ENCODE data around the gene MREG.
A peak's percentile ranks its signal among the peaks of the same experiment; 100 is the strongest.
"Not testable (repeated sequence)": the region's sequence is repeated elsewhere in the genome, so short reads cannot be mapped to it uniquely, and the experiment has no call there.

Gene MREG

DNA sequence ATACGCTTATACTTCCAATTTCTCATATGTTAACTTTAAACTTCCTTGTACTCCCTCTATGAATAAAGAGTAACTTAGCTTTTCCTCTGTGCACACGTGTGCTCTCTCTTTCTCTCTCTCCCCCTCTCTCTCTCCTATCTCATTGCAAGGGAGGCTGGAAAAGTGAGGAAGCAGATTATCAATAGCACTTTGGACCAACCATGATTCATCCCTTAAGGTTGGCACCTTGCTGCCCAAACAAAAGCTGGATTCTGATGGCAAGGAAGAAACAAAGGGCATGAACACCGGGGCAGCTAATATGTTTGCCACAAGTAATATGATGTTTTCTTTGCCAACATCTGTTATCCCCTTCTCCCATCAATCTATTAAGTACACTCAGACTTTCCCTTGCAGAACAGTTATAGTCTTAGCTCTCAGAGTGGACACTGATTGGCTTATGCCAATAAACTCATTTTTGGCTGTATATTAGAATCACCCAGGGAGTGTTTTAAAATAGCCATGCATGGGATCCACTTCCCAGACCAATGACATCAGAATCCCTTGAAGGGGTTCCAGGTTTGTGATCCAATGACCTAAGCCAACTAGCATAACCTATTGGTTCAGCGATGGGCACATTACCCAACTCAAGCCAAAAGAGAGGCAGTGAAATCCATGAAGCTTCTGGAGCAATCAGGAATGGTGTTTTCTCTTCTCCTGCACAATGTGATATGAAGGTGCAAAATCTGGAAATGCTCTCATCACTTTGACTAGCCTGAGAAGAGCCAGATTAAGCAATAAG lies 60.3 kb downstream of the MREG start:
- DNase-seq, result no peak

DNA sequence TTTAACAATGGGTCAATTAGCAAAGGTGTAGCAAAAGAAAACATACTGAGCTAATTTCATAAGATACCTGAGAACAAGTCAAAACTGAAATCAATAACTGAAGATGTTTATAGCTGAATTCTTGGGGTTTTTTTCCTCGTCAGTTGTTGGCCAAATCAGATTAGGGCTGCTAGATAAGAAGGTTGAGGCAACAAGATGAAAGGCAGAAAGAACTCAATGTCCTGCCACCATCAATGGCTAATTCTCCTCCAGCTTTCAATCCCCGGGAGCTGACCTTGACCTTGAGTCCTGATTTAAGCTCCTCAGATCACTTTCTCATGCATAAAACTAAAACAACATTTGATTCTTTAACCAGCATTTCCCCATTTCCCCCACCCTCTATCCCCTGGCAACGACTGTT lies 61.8 kb downstream of the MREG start:
- DNase-seq, result no peak

DNA sequence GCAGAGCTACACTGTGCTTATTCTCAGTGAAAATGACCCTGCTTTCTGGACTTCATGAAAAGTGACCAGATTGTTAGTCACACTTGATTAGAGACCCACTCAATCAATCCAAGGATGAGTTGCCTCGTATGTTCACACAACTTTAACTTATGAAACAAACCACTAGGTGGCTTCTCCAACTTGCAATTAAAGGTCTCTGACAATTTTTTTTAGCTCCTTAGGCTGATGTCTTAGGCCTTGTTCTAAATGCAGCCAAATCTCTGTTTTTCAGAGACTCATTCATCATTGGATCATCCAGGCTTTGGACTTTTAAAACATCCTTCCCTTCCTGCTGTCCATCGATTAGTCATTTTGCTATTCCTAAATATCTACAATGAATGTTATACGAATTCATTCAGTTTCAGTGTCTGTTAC lies 63.4 kb downstream of the MREG start:
- peak in 1 of 2 donors; percentile 47 for DNase-seq

DNA sequence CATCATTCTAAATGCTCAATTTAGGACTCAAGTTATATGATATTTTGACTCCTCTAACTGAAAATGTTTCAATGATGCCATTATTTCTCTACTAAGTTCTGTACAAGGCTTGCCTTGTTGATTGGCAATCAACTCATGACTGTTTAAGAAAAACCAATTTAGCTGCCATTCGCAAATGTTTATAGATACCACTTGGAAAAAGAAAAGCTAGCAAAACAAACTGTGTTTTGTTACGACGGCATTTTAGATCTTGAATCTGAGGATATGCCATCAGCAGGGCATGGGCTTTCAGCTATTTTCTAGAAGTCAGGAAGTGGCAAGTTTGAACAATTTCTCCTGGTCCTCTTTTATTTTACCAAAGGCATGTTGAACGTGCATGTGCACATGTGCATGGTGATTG lies 65.3 kb downstream of the MREG start:
- no peak for DNase-seq

DNA sequence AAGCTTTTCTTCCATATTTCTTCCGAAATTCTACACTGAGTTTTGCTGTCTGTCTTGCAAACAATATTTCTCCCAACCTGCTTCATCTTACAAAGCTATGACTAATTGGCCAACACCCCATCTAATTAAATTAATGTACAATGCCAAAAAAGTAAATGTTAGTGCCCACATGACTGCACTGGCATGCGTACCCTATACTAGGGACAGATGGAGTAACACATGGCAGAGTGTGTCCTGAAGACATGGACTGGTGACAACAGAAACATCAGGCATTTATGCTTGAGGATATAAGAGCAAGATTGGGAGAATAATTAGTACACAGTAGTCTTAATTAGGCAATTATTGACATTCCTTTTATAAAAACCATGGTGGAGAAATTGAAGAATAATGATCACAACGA lies 66.8 kb downstream of the MREG start:
- no peak for DNase-seq

DNA sequence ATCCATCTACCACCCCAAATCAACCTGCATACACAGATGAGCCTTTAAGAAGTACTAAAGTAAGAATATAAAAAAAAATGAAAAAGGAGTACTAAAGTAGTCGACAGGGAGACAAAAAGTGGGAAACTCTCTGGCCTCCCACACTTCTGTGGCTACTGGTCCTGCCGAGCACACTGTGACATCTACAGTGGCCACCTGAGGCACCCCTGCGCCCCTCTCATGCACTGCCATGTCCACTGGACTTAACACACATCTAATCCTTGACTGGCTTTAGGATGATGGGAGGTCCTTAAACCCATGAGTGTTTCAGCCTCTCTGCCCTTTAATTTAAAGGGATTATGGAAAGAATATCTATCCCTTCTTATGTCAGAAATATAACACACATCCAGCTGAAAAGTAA lies 71.2 kb downstream of the MREG start:
- no peak for DNase-seq

DNA sequence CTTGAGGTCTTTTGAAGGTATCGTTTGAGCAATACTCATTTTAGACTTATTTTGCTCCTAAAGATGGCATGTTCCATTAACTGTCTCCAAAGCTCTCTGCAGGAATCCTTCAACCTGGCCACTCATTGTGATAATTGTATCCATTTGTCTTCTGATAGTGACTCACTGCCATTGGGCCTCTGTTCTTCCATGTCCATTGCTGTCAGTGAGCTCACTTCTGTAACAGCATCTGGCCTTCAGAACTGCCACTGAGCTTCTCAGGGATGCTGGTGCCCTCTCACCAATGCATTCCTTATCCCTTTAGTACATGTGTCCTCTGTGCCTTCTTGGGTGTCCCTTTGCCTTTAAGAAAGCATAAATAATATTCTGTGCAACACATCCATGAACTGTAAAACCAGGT lies 71.6 kb downstream of the MREG start:
- DNase-seq, result no peak

DNA sequence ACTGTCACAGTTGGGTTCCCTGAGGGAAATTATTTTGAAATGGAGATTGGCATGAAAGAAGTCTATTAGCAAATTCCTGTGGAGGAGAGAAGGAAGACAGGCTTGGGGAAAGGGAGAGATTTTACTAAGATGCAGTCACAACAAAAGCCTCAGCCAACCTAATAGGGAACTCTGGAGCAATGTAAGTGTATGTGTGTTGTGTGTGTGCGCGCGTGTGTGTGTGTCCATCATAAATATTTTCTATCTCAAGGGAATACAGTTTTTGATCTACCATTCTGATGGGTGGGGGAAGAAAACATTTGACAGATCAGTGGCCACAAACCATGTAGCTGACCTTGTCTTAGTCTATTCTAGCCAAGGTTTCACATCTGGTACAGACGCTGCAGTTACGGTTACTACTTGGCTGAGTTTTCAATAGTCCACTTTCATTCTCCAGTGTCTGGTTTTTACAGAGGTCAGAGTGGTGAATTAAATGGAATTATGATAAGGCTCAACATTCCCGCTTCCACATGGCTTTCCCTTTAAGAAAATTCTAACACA lies 72.6 kb downstream of the MREG start:
- no peak for DNase-seq

DNA sequence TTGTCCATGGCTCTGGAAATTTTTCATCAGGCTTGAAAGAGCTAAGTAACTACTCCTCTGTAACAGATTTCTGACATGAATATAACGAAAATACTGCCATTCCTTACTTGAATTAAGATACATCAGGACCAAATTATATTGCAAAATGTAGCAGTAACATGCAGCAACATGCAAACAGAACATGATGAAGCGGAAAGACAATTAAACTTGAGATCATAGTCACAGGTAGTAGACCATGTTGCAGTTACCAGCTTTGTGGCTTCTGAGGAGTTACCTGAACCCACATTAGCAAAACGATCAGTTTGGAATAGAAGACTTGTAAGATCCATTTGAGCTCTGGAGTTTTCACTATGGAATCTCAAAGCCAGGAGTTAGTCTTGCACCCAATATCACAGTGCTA lies 76.2 kb downstream of the MREG start:
- DNase-seq, result no peak

DNA sequence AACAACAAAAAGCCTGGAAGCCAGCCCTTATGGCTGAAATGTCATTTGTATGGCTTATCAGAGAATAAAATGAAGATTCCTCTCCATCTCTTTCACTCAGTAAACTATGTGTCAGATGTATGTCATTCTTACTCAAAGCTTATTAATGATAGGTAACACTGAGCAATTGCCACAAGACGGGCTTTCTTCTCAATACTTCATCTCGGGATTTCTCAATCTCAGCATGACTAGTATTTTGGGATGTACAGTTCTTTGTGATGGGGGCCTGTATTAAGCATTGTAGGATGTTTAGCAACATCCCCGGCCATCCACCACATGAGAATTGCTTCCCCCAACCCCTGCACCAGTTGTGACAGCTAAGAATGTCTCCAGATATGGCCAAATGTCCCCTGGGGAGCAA lies 80.2 kb downstream of the MREG start:
- DNase-seq, result no peak

DNA sequence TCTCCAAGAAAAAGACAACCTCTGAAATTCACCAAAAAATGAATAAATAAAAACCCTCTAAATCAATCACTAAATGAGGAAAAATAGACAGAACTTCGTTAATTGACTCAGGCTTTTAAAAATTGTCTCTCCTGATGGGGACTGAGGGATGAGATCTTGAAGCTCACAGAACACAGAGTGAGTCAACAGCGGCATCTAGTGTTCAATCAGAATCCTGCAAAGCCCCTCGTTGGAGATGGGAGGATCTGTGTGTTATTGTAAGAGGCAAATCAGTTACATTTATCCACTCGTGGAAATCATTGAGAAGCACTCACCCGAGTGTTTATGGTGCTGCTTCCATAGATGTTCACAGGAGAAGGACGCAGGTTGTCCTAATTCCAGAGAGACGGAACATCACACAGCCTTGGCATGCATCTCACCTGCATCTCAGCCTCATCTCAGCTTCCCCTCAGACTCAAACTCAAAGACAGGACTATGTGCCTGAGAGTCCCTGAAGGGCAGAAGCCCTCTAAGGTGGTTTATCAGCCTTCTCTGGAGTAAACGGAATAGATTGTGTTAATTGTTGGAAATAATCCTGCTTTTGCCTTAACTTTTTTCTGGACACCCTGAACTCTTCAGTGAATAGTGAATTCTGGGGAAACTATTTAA lies 82.0 kb downstream of the MREG start:
- DNase-seq, result peak; percentile 43 to 50

DNA sequence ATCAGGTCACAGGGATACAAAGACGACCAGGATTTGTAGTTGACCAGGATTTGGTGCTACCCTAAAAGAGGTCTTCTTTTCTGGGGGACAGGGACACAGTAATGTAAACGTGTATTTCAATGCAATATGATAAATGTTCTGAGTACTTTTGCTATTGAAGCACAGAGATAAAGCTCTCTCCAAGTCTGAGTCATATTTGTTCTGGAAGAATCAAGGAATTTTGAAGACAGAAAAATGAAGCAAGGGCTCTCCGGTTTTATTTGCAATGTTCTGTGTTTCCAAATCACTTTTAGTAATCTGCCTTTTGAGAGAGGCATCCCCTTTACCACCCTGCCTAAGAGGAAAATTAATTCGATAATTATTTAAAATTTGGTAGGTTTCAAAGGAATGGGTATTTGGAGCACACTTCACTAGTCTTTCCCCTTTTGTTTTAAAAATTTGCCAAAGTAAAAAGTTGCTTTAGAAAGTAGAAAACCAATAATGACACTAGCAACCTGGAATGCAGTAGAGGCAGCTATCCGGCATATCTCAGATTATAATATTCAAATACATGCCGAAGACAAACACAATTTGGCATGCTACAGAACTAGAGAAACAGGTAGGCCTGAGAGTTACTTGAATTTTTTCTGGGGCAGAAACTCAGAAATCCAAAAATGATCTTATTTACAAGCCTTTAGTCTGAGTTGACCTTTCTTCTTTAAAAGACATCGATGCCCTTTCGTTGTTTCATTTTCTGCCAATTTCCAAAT lies 82.7 kb downstream of the MREG start:
- DNase-seq, result no peak

DNA sequence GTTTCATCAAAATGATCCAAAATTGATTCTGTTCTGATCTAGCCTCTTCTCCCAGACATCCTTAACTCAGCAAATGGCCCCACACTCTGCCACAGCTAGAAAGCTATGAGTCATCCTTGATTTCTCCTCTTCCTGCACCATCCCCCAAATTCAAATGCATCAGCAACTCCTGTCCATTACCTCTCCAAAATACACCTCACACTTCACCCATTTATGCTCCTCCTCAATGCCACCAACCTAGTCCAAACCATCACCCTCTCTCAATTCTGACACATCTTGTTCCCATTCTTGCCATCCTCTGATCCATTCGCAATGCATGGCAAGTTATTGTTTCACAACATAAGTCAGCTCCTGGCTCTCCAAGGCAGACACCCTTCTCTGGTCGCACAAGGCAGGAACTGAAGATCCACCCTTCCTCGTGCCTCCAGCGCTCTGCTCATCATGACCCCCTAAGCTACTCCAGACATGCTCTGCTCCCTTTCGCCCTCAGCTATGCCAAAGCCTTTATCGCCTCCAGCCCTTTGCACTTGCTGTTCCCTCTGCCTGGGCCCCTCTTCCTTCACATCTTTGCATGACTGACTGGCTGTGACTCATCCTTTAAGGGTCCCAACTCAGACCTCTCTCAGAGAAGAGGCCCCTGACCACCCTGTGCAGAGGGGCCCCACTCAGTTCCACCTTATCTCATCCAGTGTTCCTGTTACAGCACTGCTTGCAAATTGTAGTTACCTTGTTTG lies 83.6 kb downstream of the MREG start:
- DNase-seq, result no peak

DNA sequence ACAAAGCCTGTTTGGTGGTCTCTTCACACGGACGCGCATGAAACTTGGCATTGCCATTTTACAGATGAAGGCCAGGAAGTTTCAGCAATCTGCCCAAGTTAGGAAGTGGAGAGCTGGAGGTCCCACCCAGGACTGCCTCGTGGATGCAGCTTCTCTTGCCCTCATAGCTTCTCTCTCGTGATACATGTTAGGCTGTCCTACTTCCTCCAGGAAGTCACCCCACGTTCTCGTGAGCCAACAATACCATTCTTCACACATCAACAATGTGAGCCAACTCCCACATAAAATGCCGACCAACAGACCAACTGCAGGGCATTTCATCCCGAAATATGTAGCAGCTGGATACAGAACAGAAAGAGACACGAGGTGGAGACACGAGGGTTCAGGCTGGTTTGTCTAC lies 85.3 kb downstream of the MREG start:
- no peak for DNase-seq

DNA sequence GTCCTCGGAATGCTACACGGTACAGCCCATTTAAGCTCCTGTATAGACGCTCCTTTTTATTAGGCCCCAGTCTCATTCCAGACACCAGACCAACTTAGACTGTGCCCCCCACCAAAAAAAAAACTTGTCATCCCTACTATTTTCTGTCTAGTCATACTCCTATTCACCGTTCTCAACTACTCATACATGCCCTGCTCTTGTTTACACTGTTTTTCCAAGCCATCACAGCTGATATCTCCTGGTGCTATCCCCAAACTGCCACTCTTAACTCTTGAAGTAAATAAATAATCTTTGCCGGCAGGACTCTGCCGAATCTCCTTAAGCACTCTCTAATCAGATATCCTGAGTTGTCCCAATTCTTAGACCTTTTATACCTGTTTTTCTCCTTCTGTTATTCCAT lies 86.4 kb downstream of the MREG start:
- DNase-seq, result not testable (repeated sequence)

DNA sequence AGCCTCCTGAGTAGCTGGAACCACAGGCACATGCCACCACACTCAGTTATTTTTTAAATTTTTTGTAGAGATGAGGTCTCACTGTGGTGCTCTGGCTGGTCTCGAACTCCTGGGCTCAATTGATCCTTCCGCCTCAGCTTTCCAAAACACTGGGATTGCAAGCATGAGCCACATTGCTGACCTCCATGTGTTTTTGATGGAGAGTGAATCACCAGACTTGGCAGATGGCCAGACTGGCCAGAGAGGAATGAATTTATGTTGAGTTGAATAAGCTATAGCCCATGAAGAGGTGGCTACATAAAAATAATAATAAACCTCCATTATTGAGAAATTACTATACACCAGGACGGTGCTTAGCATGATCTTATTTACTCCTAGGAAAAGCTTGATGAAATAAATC lies 91.5 kb downstream of the MREG start:
- DNase-seq, result no peak

DNA sequence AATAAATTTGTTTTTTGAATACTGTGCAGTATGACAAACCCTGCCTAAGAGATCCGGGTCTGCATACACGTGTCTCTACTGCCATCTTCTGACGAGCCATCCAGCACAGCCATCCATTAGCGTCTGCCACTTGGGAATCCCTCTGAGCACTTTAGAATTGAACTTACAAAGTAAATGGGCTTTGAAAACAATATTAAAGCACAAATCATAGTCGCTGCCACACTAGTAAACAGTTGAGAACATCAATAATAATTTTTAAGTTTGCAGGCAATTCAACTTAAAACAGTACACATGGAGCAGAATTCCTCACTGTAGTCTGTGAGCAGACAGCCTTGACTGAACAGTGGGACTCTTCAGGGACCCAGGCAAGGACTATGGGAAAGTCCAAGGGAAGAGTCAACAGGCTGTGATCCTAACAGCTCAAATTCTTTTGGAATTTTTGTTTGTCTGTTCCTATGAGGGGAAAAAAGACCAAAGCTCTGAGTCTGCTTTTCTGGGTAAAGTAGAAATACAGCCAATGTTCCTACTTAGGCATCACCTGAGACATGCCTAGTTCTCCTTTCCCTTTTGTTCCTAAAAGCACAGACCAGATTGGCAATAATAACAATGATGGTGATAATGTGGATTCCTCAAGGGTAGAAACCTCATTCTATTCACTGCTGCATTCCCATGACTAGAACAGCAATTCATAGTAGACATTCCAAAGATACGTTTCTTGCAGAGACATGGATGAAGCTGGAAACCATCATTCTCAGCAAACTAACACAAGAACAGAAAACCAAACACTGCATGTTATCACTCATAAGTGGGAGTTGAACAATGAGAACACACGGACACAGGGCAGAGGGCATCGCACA lies 92.9 kb downstream of the MREG start:
- DNase-seq, result peak; percentile 55 to 60

DNA sequence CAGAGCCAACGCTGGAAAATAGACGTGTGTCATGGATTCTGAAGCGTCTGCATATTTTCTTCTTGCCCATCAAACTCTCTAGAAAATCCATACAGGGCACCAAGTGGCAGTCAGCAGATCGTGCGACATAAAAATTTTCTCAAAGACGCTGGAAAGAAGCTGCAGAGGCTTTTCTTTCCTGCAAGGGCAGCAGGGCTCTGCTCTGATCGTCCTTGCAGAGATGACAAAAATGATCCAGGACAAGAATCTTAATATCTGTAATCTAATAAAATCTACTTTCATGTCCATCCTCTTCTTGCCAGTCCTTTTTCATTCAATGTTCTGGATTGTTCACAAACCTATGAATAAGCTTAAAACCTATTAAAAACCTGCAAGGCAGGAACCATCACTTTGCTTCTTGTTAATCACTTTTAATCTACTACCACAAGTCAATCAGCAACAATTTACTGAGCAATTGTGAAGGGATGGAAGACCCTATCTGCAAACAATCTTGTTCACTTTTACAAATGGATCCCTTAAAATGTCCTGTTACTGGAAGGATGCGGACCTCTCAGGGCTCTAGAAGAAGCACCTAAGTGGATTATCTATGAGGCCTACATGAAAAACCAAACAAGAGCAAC lies 93.6 kb downstream of the MREG start:
- DNase-seq, result no peak

DNA sequence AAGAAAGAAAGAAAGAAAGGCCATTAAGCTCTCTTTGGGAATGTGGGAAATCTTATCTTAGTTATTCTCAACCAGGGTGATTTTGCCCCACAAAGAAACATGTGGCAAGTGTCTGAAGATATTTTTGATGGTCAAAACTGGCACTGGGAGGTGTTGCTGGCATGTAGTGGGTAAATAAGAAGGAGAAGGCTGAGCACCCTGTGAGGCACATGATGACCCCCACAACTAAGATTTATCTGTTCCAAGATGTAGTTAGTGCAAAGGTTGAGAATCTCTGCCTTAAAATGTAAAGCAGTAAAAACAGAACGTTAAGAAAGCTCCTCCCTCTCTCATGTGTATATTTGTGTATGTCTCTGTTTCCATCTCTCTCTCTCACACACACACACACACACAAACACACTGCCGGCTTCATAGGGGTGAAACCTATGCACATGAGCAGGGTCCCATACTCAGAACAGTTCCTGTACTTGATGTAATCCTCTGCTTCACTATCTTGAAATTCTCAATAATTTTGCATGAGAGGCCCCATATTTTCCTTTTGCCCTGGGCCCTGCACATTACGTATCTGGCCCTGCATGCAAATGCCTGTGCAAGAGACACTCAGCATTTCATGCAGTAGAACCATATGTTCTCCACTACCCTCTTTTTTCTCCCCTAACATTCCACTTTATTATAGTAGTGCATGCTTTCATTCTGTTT lies 94.3 kb downstream of the MREG start:
- no peak for DNase-seq

DNA sequence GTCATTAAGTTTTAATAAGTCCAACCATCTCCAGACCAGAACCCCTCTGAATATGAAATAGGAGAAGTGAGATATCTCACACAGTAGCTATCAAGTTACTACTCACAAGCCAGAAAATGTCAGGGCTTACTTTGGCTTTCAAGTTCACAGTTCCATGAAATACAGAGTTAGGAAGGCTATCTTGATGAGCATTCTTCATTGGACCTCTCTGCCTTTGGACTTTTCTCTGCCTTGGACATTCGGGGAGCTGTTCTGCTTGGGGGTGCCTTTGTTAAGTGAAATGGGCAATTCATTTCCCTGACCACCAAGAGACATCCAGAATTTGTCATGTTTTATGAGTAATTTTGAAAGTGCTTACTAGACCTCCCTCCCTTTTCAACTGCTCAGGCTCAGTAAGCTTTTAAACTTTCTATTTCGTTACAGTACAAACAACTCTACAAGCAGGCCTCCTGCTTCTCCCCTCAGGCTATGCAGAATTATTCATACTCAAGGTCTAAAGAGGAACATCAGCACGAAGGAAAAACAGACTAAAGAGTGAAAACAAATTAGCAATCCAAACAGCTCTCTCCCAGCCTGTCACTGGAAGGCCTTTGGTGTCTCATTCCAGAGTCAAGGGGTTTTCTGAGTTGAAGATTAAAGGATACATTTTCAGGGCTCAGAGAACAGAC lies 95.3 kb downstream of the MREG start:
- DNase-seq, result no peak

All from CD4-positive, alpha-beta T cell treated with Interleukin-4 for 1 hour (primary cell).